ENCODE results near the gene HOXA5.

The HOXA5 gene

DNA sequence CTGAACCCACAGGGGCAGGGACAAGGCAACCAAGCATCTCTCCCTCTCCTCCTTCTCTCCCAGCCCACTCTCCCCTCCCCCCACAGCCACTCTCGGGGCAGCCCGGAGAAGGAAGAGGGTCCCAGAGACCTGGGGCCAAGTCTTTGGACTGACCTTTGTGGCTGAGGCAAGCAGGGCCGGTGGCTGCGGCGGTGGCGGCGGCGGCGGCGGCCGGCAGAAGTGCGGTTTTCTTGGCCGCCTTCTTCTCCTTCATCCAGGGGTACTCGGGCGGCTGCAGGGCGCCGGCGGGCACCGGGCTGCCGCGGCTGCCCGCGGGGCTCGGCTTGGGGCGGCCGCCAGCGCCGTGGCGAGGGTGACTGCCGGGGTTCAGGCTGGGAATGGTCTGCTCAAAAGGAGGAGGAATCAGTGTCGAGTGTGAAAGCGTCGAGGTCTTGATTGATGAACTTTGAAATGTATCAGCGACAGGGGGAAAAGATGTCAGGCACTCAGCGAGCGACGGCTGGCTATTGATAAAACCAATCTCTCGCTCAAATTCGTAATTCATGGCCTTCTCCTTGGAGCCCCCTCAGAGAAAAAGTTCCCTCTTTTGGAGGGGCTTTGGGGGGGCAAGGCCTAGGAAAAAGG is 41.4 kb downstream of the HOXA5 start:
- no peak for TF ChIP-seq POLR2AphosphoS5 (IDR thresholded peaks at IDR 0.05; ENCODE audit: low read depth)
- no peak for TF ChIP-seq SPI1 (IDR thresholded peaks at IDR 0.05; ENCODE audit: borderline replicate concordance, low read depth)
- no peak for TF ChIP-seq REST (IDR thresholded peaks at IDR 0.05; ENCODE audit: insufficient replicate concordance, low read depth)
- TF ChIP-seq GABPA (IDR thresholded peaks at IDR 0.05; ENCODE audit: low read depth) = no peak
- TF ChIP-seq, protein P1, sequence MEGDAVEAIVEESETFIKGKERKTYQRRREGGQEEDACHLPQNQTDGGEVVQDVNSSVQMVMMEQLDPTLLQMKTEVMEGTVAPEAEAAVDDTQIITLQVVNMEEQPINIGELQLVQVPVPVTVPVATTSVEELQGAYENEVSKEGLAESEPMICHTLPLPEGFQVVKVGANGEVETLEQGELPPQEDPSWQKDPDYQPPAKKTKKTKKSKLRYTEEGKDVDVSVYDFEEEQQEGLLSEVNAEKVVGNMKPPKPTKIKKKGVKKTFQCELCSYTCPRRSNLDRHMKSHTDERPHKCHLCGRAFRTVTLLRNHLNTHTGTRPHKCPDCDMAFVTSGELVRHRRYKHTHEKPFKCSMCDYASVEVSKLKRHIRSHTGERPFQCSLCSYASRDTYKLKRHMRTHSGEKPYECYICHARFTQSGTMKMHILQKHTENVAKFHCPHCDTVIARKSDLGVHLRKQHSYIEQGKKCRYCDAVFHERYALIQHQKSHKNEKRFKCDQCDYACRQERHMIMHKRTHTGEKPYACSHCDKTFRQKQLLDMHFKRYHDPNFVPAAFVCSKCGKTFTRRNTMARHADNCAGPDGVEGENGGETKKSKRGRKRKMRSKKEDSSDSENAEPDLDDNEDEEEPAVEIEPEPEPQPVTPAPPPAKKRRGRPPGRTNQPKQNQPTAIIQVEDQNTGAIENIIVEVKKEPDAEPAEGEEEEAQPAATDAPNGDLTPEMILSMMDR (IDR thresholded peaks at IDR 0.05; ENCODE audit: insufficient read depth, low read length) = no peak
- Histone ChIP-seq H3K4me3 (replicated peaks; ENCODE audit: insufficient read depth, low read length) (no peak overlapping the region), H3K27me3 (ENCODE audit: insufficient read depth, poor library complexity, severe bottlenecking) (peaks cover 38% of the 10 kb centered on the region), H3K27ac (replicated peaks) (no peak overlapping the region)
- no peak for DNase-seq (ENCODE audit: low read depth in 1 of 2, low spot score in 1 of 2)

DNA sequence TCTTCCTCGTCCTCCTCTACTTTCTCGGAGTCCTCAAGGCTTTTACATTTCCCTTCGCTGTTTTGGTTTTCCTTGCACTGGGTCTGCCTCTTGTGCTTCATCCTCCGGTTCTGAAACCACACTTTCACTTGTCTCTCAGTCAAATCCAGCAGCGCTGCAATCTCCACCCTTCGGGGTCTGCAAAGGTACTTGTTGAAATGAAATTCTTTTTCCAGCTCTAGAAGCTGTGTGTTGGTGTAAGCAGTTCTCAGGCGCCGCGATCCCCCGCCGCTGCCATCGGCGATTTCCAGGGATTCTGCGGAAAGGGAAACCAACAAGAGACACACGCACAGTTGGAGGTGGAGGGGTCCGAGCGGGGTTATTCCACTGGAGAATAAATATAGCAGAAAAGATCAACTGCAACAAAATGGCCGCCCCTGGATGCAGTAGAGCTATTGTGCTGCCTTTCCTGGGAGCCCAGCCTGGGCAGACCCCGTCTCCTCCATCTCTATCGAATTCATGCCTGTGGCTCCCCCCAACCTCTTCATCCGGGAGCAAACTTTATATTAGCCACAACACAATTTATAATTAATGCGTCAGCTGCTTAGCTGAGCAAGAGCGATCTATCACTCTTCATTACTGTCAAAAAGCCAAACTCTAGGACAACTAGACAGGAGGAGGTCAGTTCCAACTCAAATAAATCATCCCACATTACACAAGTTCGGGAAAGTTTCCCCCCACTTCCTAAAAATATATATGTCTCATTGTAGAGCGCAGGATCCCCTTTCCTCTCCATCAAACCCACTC is 42.1 kb downstream of the HOXA5 start:
- H3K27me3 ChIP-seq (ENCODE audit: insufficient read depth, poor library complexity, severe bottlenecking) = peaks cover 38% of the 10 kb centered on the region
- H3K27ac ChIP-seq (replicated peaks) = no peak overlapping the region
- no peak for DNase-seq (ENCODE audit: low read depth in 1 of 2, low spot score in 1 of 2)
- TF ChIP-seq SPI1 (IDR thresholded peaks at IDR 0.05; ENCODE audit: borderline replicate concordance, low read depth) = no peak
- TF ChIP-seq POLR2AphosphoS5 (IDR thresholded peaks at IDR 0.05; ENCODE audit: low read depth) = no peak
- TF ChIP-seq REST (IDR thresholded peaks at IDR 0.05; ENCODE audit: insufficient replicate concordance, low read depth) = no peak
- TF ChIP-seq GABPA (IDR thresholded peaks at IDR 0.05; ENCODE audit: low read depth) = no peak
- TF ChIP-seq, protein P1 (IDR thresholded peaks at IDR 0.05; ENCODE audit: insufficient read depth, low read length) = no peak
- no peak overlapping the region for H3K4me3 ChIP-seq (replicated peaks; ENCODE audit: insufficient read depth, low read length)

DNA sequence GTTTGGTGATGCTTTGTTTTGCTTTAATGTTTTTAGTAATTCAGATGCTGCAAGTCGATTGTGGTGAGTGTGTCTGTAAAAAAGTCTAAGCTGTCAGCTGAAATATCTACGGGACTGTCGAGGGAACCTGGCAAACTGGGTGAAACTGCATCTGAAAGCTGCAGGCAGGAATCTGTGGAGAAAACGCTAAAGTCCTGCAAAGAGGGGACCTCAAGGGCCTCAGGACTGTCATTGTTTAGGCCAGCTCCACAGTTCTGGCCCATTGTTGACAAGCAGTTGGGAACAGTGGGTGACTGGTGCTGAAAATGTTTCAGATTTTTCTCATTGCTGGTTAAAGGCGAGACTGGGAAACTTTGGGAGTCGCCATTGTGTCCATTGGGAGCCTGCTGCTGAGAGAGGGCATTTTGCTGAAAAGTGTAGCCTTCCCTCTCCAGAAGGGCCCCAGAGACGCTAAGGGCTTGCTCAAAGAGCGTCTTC is 42.7 kb downstream of the HOXA5 start:
- Histone ChIP-seq H3K4me3 (replicated peaks; ENCODE audit: insufficient read depth, low read length) (no peak overlapping the region), H3K27ac (replicated peaks) (no peak overlapping the region), H3K27me3 (ENCODE audit: insufficient read depth, poor library complexity, severe bottlenecking) (peaks cover 36% of the 10 kb centered on the region)
- no peak for DNase-seq (ENCODE audit: low read depth in 1 of 2, low spot score in 1 of 2)
- TF ChIP-seq GABPA (IDR thresholded peaks at IDR 0.05; ENCODE audit: low read depth) = no peak
- no peak for TF ChIP-seq SPI1 (IDR thresholded peaks at IDR 0.05; ENCODE audit: borderline replicate concordance, low read depth)
- TF ChIP-seq, protein P1 (IDR thresholded peaks at IDR 0.05; ENCODE audit: insufficient read depth, low read length) = no peak
- no peak for TF ChIP-seq REST (IDR thresholded peaks at IDR 0.05; ENCODE audit: insufficient replicate concordance, low read depth)
- no peak for TF ChIP-seq POLR2AphosphoS5 (IDR thresholded peaks at IDR 0.05; ENCODE audit: low read depth)

All from HL-60 (cell line).